ENCODE results near the gene RILPL2.
"Not testable (repeated sequence)": the region's sequence is repeated elsewhere in the genome, so short reads cannot be mapped to it uniquely, and the experiment has no call there.

The RILPL2 gene

GRCh38 chr12:123436017-123436964 is at the start of gene RILPL2:
TSS of gene RILPL2 (minus strand) at chr12:123436684. CDS start at chr12:123436420, 264 bp downstream.
- peak; percentile 86 for DNase-seq (ENCODE audit: low spot score)

GRCh38 chr12:123485756-123486155 is 49.3 kb upstream of the RILPL2 start:
- no peak for DNase-seq (ENCODE audit: low spot score)

DNA sequence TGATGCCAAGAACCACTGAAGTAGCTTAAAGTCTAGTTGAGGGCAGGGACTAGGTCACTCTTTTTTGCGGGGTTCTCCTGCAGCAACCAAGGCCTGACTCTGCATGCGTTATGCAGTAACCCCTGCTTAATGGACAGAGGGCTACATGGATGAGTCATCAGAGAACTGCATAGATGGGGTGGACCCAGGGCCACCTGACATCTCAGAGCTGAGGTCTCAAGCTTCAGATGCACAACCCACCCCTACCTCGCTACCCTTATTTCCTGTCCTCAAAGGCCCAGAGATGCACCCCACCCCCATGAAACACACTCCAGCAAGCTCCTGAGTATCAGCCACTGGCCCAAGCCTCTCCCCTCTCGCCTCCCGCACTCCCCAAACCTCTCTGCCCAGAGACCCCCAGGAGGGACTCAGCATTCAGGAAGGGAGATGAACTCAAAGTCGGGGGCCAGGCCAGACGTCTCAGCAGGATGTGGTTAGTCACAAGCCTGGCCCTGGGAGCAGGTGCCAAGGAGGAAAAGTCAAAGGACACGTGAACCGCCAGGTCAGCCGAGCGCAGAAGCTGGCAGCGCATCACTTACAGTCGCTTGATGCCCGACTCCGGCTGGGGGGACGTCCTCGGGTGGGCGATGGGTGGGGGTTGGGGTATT is 47.2 kb upstream of the RILPL2 start:
- no peak for DNase-seq (ENCODE audit: low spot score)

GRCh38 chr12:123482876-123483275 is 46.4 kb upstream of the RILPL2 start:
- DNase-seq (ENCODE audit: low spot score) = no peak

- DNase-seq (ENCODE audit: low spot score) = not testable (repeated sequence)
Observed at GRCh38 chr12:123481251-123481650, 44.8 kb upstream of the RILPL2 start.

- no peak for DNase-seq (ENCODE audit: low spot score)
Observed at GRCh38 chr12:123479442-123480180, 43.1 kb upstream of the RILPL2 start.

DNA sequence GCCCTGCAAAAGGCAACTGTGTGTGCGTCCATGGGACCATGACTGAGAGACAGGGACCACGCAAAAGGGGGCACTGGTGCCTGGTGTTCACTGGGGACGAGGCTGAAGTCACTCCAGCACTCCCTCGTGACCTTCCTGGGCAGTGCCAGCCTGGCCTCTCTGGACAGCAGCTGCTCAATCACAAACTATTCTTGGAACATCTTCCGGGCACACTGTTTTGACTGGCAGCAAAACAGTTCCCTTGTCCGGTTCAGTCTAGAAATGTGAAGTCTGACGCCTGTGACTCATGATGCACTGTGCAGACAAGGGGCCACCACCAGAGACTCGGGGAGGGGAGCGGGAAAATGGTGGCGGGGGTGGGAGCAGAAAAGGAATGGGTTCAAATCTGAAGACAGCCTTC is 42.3 kb upstream of the RILPL2 start:
- no peak for DNase-seq (ENCODE audit: low spot score)

DNA sequence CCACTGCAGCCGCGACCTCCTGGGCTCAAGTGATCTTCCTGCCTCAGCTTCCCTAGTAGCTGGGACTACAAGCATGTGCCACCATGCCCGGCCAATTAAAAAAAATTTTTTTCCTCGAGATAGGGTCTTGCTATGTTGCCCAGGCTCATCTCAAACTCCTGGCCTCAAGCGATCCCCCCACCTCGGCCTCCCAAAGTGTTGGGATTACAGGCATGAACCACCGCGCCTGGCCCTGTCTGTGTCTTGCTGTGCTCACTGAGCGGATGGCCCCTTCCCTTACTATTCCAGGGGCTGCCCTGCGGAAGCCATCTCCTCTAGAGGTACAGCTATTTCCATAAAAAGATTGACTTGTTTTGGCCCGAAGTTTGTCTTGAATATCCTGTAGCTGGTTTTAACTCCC is 41.6 kb upstream of the RILPL2 start:
- DNase-seq (ENCODE audit: low spot score) = no peak

DNA sequence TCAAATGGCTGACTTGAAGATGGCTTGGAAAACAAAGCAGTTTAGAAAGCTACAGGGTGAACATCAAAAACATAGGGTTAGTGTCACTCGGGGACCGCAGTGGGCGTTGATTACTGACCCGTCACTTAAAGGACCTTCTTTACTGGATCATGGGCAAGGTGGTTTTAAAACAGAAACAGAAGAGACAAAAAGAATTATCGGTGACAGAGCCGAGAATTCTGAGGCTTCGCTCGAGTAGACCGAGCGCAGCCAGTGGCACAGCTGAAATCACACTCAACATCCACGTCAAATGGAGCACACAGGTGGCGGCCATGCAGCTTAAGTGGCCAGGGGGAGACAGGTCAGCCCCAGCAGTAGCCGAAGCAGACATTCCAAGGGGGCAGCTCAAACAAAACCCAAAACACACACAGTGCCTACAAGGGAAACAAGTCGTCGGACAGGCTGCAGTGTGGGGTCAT is 38.8 kb upstream of the RILPL2 start:
- no peak for DNase-seq (ENCODE audit: low spot score)

DNA sequence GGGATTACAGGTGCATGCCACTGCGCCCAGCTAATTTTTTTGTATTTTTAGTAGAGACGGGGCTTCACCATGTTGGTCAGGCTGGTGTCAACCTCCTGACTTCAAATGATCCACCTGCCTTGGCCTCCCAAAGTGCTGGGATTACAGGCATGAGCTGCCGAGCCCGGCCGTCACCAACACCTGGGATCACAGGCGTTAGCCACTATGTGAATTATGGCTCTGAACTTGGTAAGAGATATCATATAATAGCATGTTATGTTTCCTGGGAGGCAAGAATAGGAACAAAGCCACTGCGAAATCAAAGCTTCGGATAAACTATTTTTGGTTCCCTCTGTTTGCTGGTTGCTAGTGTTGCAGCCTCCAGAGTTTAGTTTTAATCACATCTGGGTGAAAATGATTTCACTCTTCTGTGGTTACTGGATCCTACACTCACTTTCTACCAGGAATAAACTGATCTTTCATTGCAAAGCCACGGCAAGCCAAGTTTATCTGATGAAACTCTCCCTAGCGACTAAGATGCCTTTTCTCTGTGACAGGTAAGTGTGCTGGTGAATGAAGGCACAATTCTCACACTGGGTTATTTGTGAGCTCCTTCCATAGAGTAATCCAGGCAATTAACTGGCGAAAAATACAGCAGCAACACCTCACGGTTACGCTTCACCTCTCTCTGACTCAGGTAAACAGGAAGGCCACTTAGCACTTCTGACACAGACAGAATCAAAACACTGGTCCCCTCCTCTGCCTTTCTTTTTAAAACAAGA is 38.2 kb upstream of the RILPL2 start:
- DNase-seq (ENCODE audit: low spot score) = no peak

- DNase-seq (ENCODE audit: low spot score) = no peak
Observed at GRCh38 chr12:123472438-123472849, 36.0 kb upstream of the RILPL2 start.

GRCh38 chr12:123471374-123472068 is 35.0 kb upstream of the RILPL2 start:
- DNase-seq (ENCODE audit: low spot score) = no peak

GRCh38 chr12:123469978-123470377 is 33.5 kb upstream of the RILPL2 start:
- DNase-seq (ENCODE audit: low spot score) = no peak

- DNase-seq (ENCODE audit: low spot score) = no peak
Observed at GRCh38 chr12:123468786-123469185, 32.3 kb upstream of the RILPL2 start.

- DNase-seq (ENCODE audit: low spot score) = no peak
Observed at GRCh38 chr12:123465084-123465483, 28.6 kb upstream of the RILPL2 start.

GRCh38 chr12:123463174-123463573 is 26.7 kb upstream of the RILPL2 start:
- DNase-seq (ENCODE audit: low spot score) = not testable (repeated sequence)

DNA sequence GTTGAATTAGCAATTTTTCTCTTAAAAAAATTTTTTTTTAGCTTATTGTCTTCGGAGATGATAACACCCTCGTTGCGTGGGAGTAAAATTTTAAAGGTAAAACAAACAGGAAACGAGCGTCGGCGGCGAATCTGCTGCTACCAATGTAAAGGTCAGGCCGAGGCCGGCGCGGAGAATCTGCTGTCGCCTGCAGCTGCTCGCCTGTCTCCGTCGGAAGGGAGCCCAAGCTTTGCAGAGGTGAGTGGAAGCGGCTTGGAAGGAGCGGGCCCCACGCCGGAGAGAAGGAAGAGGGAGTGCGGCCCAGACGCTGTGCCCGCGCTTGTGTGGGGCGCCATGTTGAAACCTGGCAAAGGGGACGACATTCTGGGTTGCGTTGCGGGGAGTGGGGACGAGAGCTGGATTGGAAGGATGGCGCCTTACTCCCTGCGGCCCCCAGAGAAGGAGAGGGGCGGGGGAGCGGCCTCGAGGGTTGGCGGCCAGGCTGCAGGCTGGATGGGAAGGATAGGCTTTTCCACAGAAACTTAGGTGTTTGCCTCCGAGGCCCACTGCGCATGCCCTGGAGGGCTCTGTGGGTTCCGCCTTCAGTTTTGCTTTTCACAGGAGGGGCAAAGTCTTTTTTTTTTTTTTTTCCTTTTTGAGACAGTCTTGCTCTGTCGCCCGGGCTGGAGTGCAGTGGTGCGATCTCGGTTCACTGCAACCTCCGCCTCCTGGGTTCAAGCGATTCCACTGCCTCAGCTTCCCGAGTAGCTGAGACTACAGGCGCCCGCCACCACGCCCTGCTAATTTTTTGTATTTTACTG is 21.7 kb upstream of the RILPL2 start, which contains the start of gene SNRNP35:
SNRNP35 (plus strand) TSS at position 160 of the 800 bp plus-strand sequence. CDS start 7,402 bp downstream, outside the sequence.
- peak; percentile 85 for DNase-seq (ENCODE audit: low spot score)

DNA sequence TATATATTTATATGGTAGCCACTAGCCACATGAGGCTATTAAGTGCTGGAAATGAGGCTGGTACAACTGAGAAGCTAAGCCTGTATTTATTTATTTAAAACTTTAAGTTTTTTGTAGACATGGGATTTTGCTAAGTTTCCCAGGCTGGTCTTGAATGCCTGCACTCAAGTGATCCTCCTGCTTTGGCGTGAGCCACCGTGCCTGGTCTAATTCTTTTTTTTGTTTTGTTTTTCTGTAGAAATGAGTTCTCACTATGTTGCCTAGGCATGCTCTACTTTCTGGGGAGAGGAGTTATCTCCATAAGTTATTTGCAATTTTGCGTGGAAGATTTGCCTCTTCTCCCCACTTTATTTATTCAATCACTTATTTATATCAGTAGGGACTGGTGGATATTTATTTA is 16.7 kb upstream of the RILPL2 start:
- DNase-seq (ENCODE audit: low spot score) = no peak

DNA sequence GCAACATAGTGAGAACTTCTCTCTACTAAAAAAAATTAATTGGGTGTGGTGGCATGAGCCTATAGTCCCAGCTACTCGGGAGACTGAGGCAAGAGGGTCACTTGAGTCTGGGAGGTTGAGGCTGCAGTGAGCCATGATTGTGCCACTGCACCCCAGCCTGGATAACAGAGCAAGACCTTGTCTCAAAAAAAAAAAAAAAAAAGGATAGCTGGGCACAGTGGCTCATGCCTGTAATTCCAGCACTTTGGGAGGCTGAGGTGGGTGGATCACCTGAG is 15.7 kb upstream of the RILPL2 start:
- not testable (repeated sequence) for DNase-seq (ENCODE audit: low spot score)

DNA sequence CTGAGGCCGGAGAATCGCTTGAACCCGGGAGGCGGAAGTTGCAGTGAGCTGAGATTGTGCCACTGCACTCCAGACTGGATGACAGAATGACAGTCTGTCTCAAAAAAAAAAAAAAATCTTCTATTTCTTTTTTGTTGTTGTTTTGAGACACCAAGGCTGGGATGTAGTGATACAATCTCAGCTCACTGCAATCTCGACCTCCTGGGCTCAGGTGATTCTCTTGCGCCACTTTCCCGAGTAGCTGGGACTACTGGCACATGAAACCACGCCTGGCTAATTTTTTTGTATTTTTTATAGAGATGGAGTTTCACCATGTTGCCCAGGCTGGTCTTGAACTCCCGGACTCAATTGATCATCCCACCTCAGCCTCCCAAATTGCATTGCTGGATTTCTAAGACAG is 14.2 kb upstream of the RILPL2 start:
- DNase-seq (ENCODE audit: low spot score) = no peak

Data from RKO (cell line).